Gastrocnemius medialis (tissue), 4 donors: ENCODE measurements around the gene FBLN1.

ENCODE experiments used
- POLR2A ChIP-seq, 2 donors: fragments of 450-650 bp; IDR thresholded peaks; one replicate each; pipeline ENCODE4 v1.6.1; 2017; ENCODE audit warnings: antibody characterized with exemption in 2 of 2, mild to moderate bottlenecking in 2 of 2, moderate library complexity in 2 of 2
- TF ChIP-seq, protein P1 (sequence below), 5 experiments: fragments of 450-650 bp in 3 of 5; fragments of 200-600 bp in 2 of 5; sonication (generic) in 2 of 5; IDR thresholded peaks in 4 of 5; conservative IDR thresholded peaks in 1 of 5; 1 replicate in 4 of 5; 2 replicates in 1 of 5; pipeline ENCODE4 v1.5.1; 2016 to 2019; ENCODE audit warnings: antibody characterized with exemption in 5 of 5, mild to moderate bottlenecking in 3 of 5, moderate library complexity in 3 of 5

DNA sequence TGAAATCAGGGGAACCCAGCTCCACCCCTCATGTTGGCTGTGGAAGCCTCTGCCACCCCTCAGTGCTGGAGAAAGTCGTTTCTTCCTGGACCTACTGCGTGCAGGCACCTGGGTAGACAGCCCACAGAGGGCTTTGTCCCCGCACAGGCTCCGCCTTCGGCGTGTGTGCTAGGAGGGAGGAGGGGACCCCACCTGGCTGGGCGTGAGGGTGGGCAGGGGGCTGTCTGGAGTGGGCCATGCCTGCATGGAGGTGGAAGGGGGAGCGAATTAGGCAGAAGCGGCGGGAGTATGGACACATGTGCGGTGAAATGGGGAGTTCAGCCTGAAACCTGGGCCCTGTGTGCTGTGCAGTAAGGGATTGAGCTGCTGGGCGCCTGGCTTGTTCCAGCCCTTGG, 49.3 kb downstream of the FBLN1 start:
- TF ChIP-seq, protein P1, sequence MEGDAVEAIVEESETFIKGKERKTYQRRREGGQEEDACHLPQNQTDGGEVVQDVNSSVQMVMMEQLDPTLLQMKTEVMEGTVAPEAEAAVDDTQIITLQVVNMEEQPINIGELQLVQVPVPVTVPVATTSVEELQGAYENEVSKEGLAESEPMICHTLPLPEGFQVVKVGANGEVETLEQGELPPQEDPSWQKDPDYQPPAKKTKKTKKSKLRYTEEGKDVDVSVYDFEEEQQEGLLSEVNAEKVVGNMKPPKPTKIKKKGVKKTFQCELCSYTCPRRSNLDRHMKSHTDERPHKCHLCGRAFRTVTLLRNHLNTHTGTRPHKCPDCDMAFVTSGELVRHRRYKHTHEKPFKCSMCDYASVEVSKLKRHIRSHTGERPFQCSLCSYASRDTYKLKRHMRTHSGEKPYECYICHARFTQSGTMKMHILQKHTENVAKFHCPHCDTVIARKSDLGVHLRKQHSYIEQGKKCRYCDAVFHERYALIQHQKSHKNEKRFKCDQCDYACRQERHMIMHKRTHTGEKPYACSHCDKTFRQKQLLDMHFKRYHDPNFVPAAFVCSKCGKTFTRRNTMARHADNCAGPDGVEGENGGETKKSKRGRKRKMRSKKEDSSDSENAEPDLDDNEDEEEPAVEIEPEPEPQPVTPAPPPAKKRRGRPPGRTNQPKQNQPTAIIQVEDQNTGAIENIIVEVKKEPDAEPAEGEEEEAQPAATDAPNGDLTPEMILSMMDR (IDR thresholded peaks at IDR 0.05 in 4 of 5, conservative IDR thresholded peaks at IDR 0.05 in 1 of 5), result no peak
- TF ChIP-seq POLR2A (IDR thresholded peaks at IDR 0.05), result no peak
